IMR-90 (cell line): ENCODE measurements around the gene CNKSR2.

Source experiments
- CEBPB ChIP-seq: IDR thresholded peaks from 2 replicates; pipeline ENCODE4 v1.6.1; 2012; ENCODE audit warnings: low read depth, low read length, improper control_type of control experiment
- CTCF ChIP-seq: conservative IDR thresholded peaks from 2 replicates; pipeline ENCODE4 v1.5.1; 2012; ENCODE audit warnings: mild to moderate bottlenecking, low read depth, low read length, improper control_type of control experiment
- FOS ChIP-seq: fragments of 150-350 bp; IDR thresholded peaks from 2 replicates; pipeline ENCODE4 v1.6.1; 2016; ENCODE audit warnings: low read depth, low read length
- MAZ ChIP-seq: IDR thresholded peaks from 2 replicates; pipeline ENCODE4 v1.6.1; 2012; ENCODE audit warnings: low read depth, mild to moderate bottlenecking, low read length, improper control_type of control experiment, moderate library complexity, borderline replicate concordance
- MXI1 ChIP-seq: IDR thresholded peaks from 2 replicates; pipeline ENCODE4 v1.6.1; 2012; ENCODE audit warnings: low read depth, mild to moderate bottlenecking, low read length, moderate library complexity, borderline replicate concordance
- POLR2A ChIP-seq: IDR thresholded peaks from 2 replicates; pipeline ENCODE4 v1.6.1; 2012; ENCODE audit warnings: mild to moderate bottlenecking, low read depth, low read length
- RAD21 ChIP-seq: IDR thresholded peaks from 2 replicates; pipeline ENCODE4 v1.6.1; 2012; ENCODE audit warnings: low read length, improper control_type of control experiment
- RCOR1 ChIP-seq: IDR thresholded peaks from 2 replicates; pipeline ENCODE4 v1.6.1; 2012; ENCODE audit warnings: mild to moderate bottlenecking, low read length, improper control_type of control experiment; ENCODE audit not compliant: insufficient replicate concordance
- RFX5 ChIP-seq: IDR thresholded peaks from 2 replicates; pipeline ENCODE4 v1.8.0; 2012; ENCODE audit warnings: low read depth, mild to moderate bottlenecking, low read length, moderate library complexity
- SMC3 ChIP-seq: fragments of 150-350 bp; IDR thresholded peaks from 2 replicates; pipeline ENCODE4 v1.6.1; 2016; ENCODE audit warnings: low read depth, mild to moderate bottlenecking, antibody characterized with exemption, low read length, moderate library complexity
- TF ChIP-seq, protein P1 (sequence below): fragments of 150-350 bp; IDR thresholded peaks from 2 replicates; pipeline ENCODE4 v1.6.1; 2016; ENCODE audit warnings: low read depth, mild to moderate bottlenecking, low read length, moderate library complexity, borderline replicate concordance
- TF ChIP-seq, protein P2 (sequence below): fragments of 150-350 bp; IDR thresholded peaks from 2 replicates; pipeline ENCODE4 v1.6.1; 2017; ENCODE audit warnings: mild to moderate bottlenecking, antibody characterized with exemption, low read length, low read depth

DNA sequence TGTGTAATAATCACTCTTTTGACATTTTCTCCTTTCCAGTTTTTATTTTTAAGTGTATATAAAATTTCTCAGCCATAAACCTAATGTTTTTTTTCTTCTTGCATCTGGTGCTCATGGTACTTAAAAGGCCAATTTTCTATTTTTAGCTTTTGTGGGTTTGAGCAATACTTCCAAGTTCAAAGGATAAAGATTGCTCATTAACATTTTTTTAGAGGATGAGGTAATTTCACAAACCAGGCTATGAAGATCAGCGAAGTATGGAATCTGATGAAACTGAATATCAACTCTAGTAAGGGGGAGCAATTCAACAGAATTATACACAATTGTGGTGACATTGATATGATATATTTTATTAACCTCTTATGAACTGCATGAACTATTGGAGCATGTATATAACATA is 309.7 kb downstream of the CNKSR2 start:
- TF ChIP-seq CTCF, result no peak
- TF ChIP-seq POLR2A, result no peak
- TF ChIP-seq, protein P1, sequence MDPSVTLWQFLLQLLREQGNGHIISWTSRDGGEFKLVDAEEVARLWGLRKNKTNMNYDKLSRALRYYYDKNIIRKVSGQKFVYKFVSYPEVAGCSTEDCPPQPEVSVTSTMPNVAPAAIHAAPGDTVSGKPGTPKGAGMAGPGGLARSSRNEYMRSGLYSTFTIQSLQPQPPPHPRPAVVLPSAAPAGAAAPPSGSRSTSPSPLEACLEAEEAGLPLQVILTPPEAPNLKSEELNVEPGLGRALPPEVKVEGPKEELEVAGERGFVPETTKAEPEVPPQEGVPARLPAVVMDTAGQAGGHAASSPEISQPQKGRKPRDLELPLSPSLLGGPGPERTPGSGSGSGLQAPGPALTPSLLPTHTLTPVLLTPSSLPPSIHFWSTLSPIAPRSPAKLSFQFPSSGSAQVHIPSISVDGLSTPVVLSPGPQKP, result no peak
- no peak for TF ChIP-seq SMC3
- no peak for TF ChIP-seq MAZ
- no peak for TF ChIP-seq MXI1
- TF ChIP-seq, protein P2, sequence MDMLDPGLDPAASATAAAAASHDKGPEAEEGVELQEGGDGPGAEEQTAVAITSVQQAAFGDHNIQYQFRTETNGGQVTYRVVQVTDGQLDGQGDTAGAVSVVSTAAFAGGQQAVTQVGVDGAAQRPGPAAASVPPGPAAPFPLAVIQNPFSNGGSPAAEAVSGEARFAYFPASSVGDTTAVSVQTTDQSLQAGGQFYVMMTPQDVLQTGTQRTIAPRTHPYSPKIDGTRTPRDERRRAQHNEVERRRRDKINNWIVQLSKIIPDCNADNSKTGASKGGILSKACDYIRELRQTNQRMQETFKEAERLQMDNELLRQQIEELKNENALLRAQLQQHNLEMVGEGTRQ, result no peak
- no peak for TF ChIP-seq RAD21
- TF ChIP-seq RCOR1, result no peak
- TF ChIP-seq RFX5, result no peak
- peak; percentile 77 for TF ChIP-seq CEBPB
- no peak for TF ChIP-seq FOS
